SK-N-SH (cell line): Measurements from ENCODE around the gene LSM7.

Source experiments
- CHD2 ChIP-seq: fragments of 150-350 bp; IDR thresholded peaks from 2 replicates; pipeline ENCODE4 v1.6.1; 2018; ENCODE audit warnings: low read length; ENCODE audit not compliant: partially characterized antibody
- CTCF ChIP-seq: fragments of 200-600 bp; sonication (generic); IDR thresholded peaks from 2 replicates; pipeline ENCODE4 v1.6.1; 2017; ENCODE audit warnings: antibody characterized with exemption, mild to moderate bottlenecking, moderate library complexity
- EP300 ChIP-seq, 2 experiments: IDR thresholded peaks; 2 replicates each; pipeline versions ENCODE4 v1.4.0 to v1.6.1; 2012; ENCODE audit warnings: borderline replicate concordance in 1 of 2, low read depth in 1 of 2, low read length in 1 of 2
- FOXJ3 ChIP-seq: sonication (generic); formaldehyde crosslinking; IDR thresholded peaks from 2 replicates; pipeline ENCODE4 v1.5.1; 2020; ENCODE audit warnings: mild to moderate bottlenecking, missing genetic modification reagents
- GATA2 ChIP-seq: sonication (generic); formaldehyde crosslinking; IDR thresholded peaks from 2 replicates; pipeline ENCODE4 v1.5.0; 2020; ENCODE audit warnings: mild to moderate bottlenecking, missing genetic modification reagents
- RFX5 ChIP-seq: IDR thresholded peaks from 2 replicates; pipeline ENCODE4 v1.6.1; 2012; ENCODE audit warnings: mild to moderate bottlenecking, improper control_type of control experiment, low read length
- SIN3A ChIP-seq: IDR thresholded peaks from 2 replicates; pipeline ENCODE4 v1.6.1; 2012; ENCODE audit warnings: low read depth, mild to moderate bottlenecking, low read length, moderate library complexity, borderline replicate concordance
- TAF1 ChIP-seq: IDR thresholded peaks from 2 replicates; pipeline ENCODE4 v1.6.1; 2012; ENCODE audit warnings: low read depth, mild to moderate bottlenecking, low read length, moderate library complexity, borderline replicate concordance

GRCh38 chr19:2336528-2337328, 8.3 kb upstream of the LSM7 start:
- no peak for TF ChIP-seq CTCF
- TF ChIP-seq GATA2 (CRISPR knock-in tag): no peak
- no peak for TF ChIP-seq EP300 (IDR thresholded peaks at IDR 0.05; ENCODE audit: borderline replicate concordance in 1 of 2, low read depth in 1 of 2, low read length in 1 of 2)
- TF ChIP-seq RFX5: no peak
- no peak for TF ChIP-seq FOXJ3 (CRISPR knock-in tag)
- no peak for TF ChIP-seq CHD2
- TF ChIP-seq TAF1: no peak
- TF ChIP-seq SIN3A: no peak
